GM19468 (cell line): ENCODE measurements around the gene ALOXE3.

Source experiments
- ATAC-seq: cut with Tn5 transposase; IDR thresholded peaks from one replicate; pipeline ENCODE4 v1.9.1; 2021; ENCODE audit warnings: mild to moderate bottlenecking, moderate library complexity, moderate number of reproducible peaks; ENCODE audit not compliant: unreplicated experiment; ENCODE audit errors: extremely low read depth

The ALOXE3 gene

DNA sequence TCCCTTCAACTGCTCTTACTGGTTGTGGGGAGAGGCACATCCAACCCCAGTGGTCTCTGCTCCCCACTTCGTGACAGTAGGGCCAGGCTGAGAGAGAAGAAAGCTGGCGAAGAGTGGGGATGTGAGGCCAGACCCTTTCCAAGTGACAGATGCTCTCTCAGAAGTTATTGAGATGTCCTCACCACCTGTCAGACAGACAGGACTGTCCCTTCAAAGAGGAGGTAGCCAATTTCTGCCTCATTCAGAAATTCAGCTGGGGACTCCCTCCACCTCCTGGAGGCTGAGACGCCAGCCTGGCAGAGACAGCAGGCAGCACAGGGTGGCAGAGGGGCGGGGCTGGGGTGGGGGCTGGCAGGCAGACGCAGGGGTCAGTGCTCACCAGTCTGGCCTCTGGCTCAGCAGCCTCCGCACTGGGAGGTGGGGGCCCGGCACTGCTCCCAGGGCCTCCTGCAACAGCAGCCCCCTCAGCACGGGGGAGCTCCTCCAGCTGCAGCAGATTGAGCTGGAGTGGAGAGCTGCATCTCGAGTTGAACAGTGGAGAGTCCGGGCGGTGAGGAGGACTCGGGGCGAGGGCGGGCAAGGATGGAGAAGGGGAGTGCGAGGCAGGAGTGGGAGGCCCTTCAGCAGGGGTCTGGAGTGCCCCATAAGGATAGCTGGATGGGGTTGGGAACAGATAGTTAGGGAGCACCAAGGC lies 24.7 kb upstream of the ALOXE3 start:
- ATAC-seq, result no peak

DNA sequence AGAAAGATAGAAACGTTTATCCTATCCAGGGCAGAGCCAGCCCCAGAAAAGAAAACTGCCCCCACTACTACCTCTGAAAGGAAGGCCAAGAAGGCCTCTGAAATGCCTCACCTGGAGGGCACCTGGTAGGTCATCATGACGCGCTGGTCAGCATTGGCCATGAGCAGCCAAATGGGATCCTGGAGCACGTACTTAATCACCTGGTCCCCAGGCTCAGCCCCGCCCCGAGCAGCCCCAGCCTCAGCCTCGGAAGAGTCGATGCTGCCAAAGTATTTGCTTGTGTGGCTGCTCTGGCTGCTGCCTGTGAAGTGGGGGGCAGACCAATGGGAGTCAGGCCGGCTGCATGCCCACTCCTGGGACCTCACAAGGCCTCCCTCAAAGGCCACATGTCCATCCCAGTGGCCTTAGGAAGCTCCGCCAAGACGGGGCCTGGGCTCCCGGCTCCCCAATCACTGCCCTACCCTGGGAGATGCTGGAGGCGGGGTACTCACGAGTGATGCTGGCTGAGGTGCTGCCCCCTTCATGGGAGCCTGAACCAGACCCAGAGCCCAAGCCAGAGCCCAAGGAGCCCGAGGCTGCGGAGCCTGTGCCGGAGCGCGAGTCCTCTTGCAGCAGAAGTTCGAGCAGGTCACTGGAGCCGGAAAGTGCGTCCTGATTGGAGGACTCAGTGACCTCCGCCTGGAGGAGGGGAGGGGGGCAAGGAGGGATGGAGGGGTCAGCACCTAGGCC lies 24.0 kb upstream of the ALOXE3 start:
- ATAC-seq, result no peak

DNA sequence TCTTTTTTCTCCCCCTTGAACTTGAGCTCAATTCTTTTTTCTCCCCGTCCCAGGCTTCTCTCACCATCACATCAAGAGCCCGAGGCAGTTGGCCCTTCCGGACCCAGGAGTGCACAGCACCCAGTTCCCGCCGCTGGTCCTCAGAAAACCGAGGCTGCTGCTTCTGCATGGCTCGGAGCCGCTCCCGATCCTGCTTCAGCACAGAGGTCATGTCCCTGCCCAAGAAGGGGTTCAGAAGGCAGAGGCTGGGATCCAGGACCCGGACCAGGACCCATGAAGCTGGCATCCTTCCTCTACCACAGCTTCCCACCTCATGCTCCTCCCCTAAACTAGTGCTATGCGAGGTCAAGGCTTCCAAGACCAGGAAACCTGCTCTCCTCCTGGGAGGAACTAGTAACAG lies 23.4 kb upstream of the ALOXE3 start:
- ATAC-seq, result no peak

DNA sequence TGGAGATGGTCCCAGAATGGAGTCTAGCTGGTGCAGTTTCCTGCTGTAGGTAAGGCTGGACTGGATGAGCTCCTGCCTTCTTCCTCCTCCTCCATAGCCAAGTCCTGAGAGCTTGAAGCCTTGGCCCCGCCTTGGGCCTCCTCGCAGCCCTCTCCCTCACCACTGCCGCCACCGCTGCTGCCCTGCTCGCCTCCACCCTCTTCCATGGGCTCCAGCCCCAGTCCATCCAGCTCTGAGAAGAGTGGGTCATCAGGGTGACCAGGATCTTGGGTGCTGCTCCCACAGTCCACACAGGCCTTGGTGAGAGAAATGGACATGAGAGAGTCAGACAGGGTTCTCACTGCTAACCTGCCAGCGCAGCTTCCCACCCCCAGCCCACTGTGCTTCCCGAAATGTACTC lies 22.7 kb upstream of the ALOXE3 start:
- ATAC-seq, result no peak

DNA sequence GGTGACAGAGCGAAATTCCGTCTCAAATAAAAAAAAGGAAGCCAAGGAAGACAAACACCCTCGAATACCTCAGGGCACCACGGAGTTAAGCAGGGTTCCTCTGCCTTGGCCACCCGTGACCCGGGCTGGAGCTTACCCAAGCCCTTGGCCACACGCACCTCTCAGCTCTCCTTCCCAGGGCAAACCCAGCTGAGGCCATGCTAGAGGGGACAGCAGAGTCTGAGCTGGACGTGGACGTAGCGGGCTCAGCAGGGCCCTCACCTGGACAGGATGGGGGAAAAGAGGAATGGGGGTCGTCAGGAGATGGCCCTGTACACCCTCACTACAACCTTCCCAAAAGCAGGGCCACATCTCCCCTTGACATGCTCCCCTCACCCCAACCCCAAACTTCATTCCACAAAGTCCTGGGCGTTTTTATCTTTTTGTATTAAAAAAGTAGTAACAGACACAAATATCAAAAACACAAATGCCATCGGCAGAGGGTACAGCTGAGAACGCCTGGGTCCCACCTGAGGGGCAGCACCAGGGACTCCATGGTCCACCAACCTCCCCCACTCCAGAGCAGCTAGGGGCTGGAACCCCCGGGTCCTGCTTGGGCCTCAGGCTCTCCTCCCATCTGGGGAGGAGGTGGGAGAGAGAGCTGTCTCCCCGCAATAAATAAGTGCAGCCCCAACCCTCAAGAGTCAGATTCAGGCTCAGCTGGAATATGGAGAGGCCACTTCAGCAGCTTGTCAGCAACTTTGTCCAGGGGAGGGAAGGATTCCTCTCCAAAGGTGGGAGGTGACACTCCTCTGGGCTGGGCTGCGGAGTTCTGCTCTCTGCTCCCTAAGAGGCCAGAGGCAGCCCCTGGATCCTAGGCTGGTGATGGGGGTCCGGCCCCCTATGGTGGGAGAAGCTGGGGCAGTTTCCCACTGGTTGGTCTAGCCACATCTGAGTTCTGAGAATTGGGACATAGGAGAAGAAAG lies 22.0 kb upstream of the ALOXE3 start:
- no peak for ATAC-seq

DNA sequence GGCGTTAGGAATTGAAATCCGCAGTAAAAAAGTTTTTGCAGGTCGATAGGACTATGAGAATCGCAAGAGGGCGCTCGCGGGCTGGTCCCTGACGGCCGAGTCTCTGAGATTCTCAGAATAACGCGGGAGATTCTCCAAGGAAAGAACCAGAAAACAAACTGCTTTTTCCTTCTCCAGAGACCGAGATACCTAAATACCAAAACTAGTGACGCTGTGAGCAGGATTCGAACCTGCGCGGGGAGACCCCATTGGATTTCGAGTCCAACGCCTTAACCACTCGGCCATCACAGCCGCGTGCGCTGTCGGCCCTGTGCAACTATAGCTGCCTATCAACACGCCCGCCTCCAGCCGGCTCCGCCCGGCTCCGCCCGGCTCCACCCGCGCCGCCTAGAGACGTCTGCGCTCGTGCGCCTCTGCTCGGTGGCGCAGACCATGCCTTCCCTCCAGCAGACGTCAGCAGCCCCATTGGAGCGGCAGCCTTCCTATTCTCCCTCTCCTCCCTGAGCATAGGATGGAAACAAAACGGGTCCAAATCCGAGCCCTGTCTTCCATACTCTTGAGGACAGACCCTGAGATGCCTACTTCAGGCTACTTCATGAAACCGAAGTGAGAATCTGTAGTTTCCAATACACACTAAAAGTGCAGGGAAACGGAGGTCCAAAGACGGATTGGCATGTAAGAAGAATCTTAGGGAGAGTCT lies 20.5 kb upstream of the ALOXE3 start:
- peak; percentile 49 for ATAC-seq

DNA sequence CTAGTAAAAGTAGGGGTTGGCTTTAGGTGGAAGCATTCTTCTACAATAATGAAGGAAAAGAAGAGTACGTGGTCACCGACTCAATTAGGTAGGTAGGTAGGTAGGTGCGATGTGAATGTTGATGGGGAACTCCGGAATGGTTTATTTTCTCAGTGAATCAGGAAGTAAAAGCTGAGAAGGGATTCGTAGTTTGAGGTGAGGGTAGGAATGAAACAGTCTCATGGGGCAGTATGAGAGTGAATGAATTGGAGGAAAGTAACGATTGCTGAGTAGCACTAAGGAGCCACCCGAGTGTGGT lies 20.0 kb upstream of the ALOXE3 start:
- peak; percentile 12 for ATAC-seq

DNA sequence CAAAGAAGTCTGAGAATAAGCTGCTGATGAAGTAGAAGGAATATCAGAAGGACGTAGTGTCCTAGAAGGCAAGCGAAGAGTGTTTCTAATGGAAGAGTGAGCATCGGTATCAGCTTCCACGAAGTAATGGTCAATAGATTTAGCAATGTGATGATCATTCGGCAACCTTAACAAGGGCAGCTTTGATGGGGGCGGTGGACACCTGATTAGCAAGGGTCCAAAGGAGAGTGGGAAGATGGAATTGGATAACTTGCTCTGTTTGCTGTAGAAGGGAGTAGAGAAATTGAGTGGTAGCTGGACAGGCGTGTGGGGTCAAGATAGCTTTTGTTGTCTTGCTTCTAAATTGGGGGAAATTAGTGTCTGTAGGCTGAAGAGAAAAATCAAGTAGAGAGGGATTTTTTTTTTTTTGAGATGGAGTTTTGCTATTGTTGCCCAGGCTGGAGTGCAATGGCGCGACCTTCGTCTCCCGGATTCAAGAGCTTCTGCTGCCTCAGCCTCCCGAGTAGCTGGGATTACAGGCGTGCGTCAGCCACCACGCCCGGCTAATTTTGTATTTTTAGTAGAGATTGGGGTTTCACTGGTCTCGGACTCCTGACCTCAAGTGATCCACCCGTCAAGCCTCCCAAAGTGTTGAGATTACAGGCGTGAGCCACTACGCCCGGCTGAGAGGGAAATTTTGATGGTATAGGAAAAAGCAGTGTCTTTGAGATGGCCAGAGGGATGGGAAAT lies 19.5 kb upstream of the ALOXE3 start:
- no peak for ATAC-seq

DNA sequence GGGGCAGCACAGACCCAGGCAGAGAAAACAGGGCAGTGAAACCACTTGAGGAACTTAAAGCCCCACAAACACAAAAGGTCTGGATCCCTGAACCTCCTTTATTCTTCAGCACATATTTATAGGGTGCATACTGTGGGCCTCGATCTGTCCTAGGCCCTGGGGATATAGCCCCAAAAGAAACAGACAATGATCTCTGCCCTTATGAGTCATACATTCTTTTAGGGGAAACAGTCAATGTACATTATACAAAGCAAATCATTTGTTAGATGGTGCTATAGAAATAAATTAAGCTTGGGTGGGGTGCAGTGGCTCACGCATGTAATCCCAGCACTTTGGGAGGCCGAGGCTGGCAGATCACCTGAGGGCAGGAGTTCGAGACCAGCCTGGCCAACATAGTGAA lies 15.6 kb upstream of the ALOXE3 start:
- ATAC-seq, result no peak

DNA sequence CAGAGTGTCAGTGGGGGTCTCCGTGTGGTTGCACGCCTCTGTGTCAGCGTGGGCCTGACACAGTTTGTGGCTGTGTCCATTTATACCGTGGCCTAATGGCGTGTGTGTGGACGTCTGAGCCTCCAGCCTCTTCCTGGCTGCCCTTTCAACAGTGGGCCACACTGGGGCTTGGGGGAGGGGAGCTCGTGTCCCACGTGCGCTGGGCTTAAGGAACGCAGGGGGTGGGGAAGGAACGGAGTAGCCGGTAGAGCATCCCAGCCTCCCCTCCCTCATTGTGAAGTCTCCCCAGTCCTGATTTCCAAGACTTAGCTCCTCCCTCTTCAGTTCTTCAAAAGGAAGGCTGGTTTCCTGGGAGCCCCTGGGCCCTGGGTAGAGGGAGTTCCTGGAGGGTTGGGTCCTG lies 15.1 kb upstream of the ALOXE3 start:
- no peak for ATAC-seq

DNA sequence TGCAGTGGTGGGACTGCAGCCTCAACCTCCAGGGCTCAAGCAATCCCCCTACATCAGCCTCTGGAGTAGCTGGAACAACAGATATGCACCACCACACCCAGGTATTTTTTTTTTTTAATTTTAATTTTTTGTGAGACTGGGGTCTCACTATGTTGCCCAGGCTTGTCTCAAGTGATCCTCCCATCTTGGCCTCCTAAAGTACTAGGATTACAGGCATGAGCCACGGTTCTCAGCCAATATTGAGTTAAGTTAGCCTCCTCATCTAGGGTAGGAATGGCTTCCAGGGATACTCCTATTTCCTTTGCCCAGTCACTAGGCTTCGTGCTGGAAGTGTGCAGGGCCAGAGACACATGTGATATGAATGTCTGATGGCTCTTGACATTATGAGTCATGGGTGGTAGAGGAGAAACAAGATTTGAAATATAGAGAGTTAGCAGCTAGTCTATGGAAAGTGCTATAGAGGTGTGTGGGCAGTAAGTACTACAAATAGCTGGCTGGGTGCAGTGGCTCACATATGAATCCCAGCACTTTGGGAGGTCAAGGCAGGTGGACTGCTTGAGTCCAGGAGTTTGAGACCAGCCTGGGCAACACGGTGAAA lies 13.6 kb upstream of the ALOXE3 start:
- ATAC-seq, result no peak

DNA sequence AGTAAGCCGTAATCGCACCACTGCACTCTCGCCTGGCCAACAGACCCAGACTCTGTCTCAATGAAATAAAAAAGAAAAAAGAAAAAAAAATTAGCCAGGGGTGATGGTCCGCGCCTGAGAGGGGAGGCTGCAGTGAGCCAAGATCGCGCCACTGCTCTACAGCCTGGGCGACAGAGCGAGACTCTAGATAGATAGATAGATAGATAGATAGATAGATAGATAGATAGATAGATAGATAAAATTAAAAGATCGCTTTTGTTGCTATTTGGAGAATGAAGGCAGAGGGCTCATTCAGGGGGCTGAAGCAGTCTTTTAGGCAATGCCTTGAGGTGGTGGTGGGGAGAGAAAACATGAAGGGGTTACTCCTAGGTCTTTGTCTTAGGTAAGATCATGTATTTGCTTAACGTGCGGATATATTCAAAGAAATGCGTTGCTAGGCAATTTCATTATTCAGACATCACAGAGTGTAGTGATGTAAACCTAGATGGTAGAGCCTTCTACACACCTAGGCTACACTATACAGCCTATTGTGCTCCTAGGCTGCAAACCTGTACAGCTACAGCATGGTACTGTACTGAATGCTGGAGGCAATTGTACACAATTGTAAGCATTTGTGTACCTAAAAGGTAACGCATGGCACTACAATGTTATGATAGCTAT lies 9.9 kb upstream of the ALOXE3 start:
- no peak for ATAC-seq

DNA sequence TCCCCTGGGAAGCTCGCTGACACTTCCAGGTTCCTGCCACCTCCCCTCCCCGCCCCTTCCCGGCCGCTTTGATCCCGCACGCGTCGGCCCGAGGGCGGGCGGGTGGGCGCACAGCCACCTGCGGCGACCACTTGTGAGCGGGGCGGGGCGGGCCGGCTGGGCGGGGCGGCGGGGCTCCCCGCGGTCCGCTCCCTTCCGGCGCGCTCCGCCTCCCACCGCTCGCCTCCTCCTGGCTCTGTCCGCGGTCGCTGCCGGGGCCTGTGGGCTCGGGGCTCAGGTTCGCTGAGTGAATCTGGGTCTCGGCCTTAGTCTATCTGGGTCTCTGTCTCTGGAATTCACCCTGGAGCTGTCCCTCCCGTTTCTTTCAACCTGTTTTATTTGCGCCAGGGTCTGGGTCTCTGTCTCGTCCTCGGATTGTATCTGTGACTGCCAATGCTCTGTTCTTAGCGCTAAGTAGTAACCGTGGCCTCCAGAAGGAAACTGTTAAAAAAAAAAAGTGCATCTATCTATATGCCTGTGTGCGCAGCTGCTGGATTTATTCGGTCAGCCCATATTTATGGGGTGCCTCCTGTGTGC lies 8.3 kb upstream of the ALOXE3 start:
- no peak for ATAC-seq

DNA sequence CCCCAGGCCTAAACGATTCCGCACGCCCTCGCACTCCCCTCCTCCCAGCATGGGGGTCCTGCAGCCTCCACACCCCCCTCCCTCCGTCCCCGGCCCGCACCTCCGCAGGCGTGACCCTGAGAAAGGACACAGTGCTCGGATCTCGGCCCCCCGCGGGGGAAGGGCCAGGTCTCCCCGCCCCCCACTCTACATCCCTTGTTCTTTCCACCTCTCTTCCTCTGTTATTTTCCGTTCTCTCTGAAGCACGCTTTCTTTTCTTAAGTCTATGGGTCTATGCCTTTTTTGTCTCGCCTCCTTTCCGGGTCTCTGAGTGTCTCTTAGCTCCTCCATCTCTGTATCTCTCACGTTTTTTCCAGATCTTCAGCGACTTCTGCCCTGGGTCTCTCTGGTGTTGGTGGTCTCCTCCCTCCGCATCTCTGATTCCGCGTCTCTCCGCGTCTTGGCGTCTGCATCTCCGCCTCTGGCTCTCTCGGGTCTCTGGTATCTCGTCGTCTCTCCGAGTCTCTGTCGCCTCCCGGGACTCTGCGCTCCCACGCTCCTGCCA lies 7.7 kb upstream of the ALOXE3 start:
- no peak for ATAC-seq

DNA sequence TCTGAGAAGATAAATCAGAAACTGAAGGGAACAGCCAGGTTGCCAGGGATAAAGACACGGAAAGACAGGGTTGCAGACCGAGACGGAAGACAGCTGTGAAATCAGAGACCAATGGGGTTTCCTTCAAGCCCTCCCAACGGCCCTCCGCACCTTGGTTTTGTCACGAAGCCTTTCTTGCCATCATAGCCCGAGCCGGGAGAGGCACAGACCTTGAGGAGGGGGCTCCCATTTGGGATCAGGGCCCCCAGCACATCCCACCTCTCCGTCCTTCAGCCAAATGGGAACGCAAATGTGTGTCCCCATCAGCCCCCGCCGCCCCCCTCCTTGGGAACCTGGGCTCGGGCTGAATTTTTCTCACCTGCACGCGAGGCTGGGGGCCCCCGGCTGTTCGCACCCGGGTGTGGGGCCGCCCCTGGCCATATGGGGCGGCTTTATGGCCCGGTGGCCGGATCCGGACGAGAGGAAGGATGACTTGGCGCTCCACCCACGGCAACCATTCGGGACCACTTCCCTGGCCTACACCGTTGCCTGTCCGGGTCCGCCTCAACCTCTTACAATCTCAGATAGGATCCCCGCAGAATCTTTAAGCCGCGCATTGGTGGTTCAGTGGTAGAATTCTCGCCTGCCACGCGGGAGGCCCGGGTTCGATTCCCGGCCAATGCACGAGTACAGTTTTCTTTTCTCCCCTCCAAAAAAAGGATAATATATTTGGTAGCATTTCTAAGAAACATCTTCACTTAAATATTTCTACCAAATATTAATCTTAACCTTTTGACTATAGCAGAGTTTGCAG lies 7.0 kb upstream of the ALOXE3 start:
- no peak for ATAC-seq

DNA sequence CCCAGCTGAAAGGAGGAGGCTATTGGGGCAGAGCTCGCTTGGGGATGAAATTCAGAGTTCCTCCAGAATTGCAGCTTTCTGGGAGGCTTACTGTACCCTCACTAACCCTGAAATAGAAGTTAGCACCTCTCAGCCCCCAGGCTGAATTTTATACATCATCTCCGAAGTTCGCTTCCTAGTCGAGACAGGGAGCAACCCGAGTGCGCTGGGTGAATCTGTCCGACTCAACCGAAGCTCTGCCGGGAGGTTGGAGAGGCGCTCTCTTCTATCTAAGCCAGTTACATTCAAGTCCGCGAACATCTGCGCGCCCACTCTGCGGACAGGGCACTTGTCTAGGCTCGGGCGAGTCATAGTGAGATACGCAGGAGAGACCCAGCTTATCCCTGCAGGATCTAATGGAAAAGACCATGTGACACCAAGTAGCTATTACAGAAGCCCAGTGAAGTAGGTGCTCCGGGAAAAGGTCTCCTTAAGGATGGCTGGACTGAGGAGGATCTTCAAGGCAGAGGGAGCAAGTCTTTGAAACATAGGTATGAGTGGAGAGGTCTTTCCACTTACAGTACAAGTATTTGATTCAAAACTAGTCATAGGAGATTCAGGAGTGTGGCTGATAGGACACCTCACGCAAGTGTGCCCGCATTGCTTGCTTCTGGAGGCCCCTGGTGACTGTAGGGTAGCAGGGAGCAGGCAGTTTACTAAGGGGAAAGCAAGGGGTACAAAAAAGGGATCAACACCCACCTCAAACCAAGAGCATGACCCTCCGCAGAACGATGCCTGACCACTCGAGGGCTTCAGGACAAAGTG lies 6.2 kb upstream of the ALOXE3 start:
- no peak for ATAC-seq
